ENCODE data around the gene ADISSP. TPM values are rescaled to one million over a fixed set of nuclear protein-coding genes. Genes with fewer than 3 reads are reported as not detected.

The ADISSP gene
- total RNA-seq, 2 experiments from 2014 or later, result 63.5 to 63.8 TPM

DNA sequence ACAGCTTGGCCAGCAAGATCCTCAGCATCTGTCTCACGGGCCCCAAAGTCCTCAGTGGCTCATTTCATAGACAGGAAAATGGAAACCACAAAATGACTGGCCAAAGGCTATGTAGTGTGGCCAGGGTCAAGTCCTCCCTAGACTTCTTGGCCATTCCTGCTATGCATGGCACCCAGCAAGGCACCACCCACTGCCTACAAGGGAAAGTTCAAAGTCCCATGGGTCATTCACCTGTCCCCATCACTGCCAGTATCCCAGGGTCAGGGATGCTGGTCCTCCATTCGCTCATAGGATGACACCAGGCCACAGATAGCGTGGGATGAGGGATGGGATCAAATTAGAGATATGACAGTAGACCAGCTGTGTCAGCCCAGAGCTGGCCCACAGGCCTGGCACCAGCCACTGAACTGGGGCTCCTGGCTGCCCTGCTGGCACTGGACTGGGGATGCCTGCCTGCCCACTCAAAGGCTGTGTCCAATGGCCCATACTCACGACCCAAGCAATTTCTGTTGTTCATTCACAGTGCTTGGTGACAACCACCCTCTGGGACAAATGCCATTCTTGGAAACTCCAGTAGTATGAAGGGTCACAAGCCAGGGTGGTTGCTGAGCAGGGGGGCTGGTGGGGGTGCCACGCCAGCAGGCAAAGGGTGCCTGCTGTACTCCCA lies 11.6 kb downstream of the ADISSP start:
- Mint-ChIP-seq H3K9me3 (no peaks in the 10 kb centered on the region), H3K27me3 (no peaks in the 10 kb centered on the region), H3K27ac (no peak overlapping the region), H3K4me3 (no peak overlapping the region), H3K4me1 (peaks cover 8% of the 10 kb centered on the region), H3K36me3 (peaks cover 2% of the 10 kb centered on the region)
- DNase-seq, result no peak

DNA sequence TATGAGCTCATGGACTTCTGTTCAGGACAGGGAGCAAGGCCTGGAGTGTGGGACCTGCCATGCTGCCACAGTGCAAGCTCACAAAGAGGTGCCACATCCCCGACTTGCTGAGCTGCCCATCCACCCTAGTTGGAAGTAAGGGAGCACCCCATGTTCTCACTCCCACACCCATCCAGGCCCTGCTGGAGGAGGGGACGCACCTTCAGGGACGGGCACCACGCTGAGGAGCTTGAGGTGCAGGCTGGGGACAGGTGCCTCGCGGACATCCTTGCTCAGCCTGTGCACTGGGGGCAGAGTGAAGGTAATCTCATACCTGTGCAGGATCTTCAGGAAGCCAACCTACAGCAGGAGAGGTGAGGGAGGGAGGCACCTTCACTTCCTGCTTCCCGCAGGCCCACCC lies 12.3 kb downstream of the ADISSP start:
- peaks cover 7% of the 10 kb centered on the region for H3K4me1 Mint-ChIP-seq
- H3K27ac Mint-ChIP-seq, result no peak overlapping the region
- H3K36me3 Mint-ChIP-seq, result peaks cover 4% of the 10 kb centered on the region
- DNase-seq, result no peak
- no peaks in the 10 kb centered on the region for H3K9me3 Mint-ChIP-seq
- H3K4me3 Mint-ChIP-seq, result no peak overlapping the region
- no peaks in the 10 kb centered on the region for H3K27me3 Mint-ChIP-seq

GRCh38 chr20:3754276-3754630 lies 13.3 kb downstream of the ADISSP start:
- no peak overlapping the region for H3K4me3 Mint-ChIP-seq

DNA sequence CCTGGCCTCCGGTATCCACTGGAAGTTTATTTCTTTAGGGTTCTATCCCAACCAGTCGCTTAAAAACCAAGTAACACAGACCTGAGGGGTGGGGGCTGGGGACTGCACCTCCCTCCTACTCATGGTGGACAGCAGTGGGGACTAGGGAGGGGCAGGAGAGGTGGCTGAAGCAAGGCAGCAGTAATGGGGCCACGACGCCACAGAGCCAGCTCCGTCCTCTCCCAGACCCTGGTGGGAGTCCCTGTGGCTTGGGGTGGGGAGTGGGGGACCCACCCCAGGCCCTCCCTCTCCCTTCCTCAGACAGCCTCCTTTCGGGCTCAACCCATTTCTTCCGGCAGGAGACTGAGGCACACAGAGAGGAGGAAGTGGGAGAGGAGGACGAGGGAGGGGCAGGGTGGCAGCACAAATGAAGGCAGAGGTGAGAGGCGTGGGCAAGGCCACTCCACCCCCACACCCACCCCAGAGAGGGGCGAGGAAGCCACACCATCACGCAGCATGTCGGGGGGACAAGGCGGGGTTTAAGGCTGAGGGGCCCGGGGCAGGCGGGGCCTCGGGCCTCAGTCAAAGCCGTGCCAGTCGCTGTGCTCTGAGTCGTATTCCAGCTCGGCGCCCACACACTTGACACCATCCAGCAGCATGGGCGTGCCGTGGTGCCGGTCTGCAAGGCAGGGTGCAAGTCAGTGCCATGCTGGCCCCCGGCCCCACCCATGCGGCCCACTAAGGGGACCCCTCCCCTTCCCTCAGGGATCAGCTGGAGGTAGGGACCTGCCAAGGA lies 13.9 kb downstream of the ADISSP start:
- Mint-ChIP-seq H3K4me1 (peaks cover 7% of the 10 kb centered on the region), H3K27ac (no peak overlapping the region), H3K27me3 (no peaks in the 10 kb centered on the region), H3K4me3 (no peak overlapping the region), H3K9me3 (no peaks in the 10 kb centered on the region), H3K36me3 (peaks cover 4% of the 10 kb centered on the region)
- DNase-seq, result no peak

More at GRCh38 chr20:3754276-3754630, 13.3 kb downstream of the ADISSP start:
- Mint-ChIP-seq H3K9me3 (no peaks in the 10 kb centered on the region), H3K36me3 (peaks cover 4% of the 10 kb centered on the region), H3K27me3 (no peaks in the 10 kb centered on the region), H3K27ac (no peak overlapping the region), H3K4me1 (peaks cover 7% of the 10 kb centered on the region)
- DNase-seq, result no peak

DNA sequence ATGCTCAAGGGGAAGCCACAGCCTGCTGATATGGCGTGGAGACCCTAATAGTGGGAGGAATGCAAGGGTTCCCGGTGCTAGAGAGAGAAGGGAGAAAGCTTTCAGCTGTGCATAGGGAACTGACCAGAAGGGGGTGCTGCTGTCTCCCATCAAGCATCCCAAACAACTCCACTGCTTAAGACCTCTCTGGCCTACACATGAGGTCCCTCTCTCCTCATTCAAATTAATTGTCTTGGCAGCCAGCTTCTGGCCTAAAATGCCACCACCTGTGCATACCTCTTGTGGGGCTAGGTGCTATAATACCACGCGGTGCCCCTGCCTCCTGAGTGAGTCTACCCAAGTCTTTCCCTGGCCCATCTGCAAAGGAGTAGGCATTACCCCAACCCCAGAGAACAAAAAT lies 14.5 kb downstream of the ADISSP start:
- no peak overlapping the region for H3K27ac Mint-ChIP-seq
- no peak overlapping the region for H3K4me3 Mint-ChIP-seq
- DNase-seq, result peak; percentile 30
- H3K9me3 Mint-ChIP-seq, result no peaks in the 10 kb centered on the region
- peaks cover 4% of the 10 kb centered on the region for H3K36me3 Mint-ChIP-seq
- H3K4me1 Mint-ChIP-seq, result peaks cover 7% of the 10 kb centered on the region
- no peaks in the 10 kb centered on the region for H3K27me3 Mint-ChIP-seq

DNA sequence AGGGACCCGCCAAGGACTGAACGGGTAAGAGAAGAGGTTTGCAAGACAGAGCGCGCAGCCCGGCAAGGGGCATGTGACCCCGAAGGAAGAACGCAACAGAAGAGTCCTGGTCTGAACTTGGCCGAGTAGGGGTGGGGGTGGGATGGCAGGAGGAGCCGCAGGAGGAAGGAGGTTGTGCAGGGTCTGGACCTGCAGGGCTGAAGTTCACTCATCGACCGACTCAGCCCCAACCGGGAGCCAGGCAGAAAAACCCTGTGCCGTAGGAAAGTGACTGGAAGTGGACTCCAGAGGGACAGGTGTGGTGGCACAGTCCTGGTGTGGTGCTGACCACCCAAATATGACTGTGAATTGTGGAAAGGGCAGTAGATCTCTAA lies 15.2 kb downstream of the ADISSP start:
- Mint-ChIP-seq H3K9me3 (no peaks in the 10 kb centered on the region), H3K27me3 (peaks cover 3% of the 10 kb centered on the region), H3K27ac (no peak overlapping the region), H3K36me3 (peaks cover 4% of the 10 kb centered on the region), H3K4me1 (peaks cover 7% of the 10 kb centered on the region), H3K4me3 (peak overlapping the region; percentile 53)
- DNase-seq, result no peak

DNA sequence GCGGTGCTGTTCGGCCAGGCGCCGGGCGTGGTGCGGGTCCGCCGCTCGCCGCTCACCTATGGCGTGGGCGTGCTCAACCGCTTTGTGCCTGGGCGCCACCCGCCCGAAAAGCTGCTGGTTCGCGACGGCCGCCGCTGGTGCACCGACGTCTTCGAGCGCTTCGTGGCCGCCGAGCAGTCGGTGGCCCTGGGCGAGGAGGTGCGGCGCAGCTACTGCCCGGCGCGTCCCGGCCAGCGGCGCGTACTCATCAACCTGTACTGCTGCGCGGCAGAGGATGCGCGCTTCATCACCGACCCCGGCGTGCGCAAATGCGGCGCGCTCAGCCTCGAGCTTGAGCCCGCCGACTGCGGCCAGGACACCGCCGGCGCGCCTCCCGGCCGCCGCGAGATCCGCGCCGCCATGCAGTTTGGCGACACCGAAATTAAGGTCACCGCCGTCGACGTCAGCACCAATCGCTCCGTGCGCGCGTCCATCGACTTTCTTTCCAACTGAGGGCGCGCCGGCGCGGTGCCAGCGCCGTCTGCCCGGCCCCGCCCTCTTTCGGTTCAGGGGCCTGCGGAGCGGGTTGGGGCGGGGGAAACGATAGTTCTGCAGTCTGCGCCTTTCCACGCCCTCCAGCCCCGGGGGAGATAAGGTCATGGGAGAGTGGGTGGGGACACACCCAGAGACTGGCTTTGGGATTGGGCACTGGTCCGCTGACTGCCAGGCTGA lies 15.7 kb downstream of the ADISSP start:
- peak overlapping the region; percentile 53 for H3K4me3 Mint-ChIP-seq
- no peaks in the 10 kb centered on the region for H3K9me3 Mint-ChIP-seq
- H3K27ac Mint-ChIP-seq, result no peak overlapping the region

GRCh38 chr20:3751305-3751674 lies 16.3 kb downstream of the ADISSP start:
- H3K27me3 Mint-ChIP-seq, result peaks cover 11% of the 10 kb centered on the region
- no peak overlapping the region for H3K27ac Mint-ChIP-seq
- peaks cover 2% of the 10 kb centered on the region for H3K36me3 Mint-ChIP-seq
- H3K4me3 Mint-ChIP-seq, result no peak overlapping the region
- peaks cover 7% of the 10 kb centered on the region for H3K4me1 Mint-ChIP-seq
- H3K9me3 Mint-ChIP-seq, result no peaks in the 10 kb centered on the region
- DNase-seq, result no peak

More for the DNA sequence above, 15.7 kb downstream of the ADISSP start:
- Mint-ChIP-seq H3K36me3 (peaks cover 4% of the 10 kb centered on the region), H3K27me3 (peaks cover 8% of the 10 kb centered on the region), H3K4me1 (peaks cover 7% of the 10 kb centered on the region)
- DNase-seq, result peak; percentile 81

DNA sequence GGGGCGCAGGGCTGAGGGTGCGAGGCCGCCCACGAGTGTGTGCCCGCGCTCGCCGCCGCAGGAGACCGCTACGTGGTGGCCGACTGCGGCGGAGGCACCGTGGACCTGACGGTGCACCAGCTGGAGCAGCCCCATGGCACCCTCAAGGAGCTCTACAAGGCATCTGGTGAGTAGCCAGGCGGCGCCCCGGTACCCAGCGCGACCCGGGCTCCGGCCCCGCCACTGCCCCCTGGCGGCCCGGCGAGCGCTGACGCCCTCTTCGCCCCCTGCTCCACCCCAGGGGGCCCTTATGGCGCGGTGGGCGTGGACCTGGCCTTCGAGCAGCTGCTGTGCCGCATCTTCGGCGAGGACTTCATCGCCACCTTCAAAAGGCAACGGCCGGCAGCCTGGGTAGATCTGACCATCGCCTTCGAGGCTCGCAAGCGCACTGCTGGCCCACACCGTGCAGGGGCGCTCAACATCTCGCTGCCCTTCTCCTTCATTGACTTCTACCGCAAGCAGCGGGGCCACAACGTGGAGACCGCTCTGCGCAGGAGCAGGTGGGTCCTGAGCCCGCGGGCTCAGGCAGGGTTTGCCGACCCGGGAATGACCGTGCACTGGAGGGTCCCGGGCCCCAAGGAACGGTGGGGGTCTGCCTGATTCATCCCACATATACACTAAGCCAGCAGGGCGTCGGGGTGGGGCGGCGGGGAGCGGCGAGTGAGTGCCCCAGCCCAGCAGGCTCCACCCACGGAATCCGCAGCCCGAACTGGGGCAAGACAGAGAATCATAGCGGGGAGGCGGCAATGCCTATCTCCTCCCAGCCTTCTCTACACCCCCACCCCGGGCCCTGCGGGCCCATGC lies 17.6 kb downstream of the ADISSP start:
- H3K27me3 Mint-ChIP-seq, result peaks cover 21% of the 10 kb centered on the region
- H3K4me1 Mint-ChIP-seq, result peaks cover 12% of the 10 kb centered on the region
- DNase-seq, result peak; percentile 68
- peaks cover 2% of the 10 kb centered on the region for H3K36me3 Mint-ChIP-seq
- no peak overlapping the region for H3K27ac Mint-ChIP-seq
- H3K9me3 Mint-ChIP-seq, result no peaks in the 10 kb centered on the region
- H3K4me3 Mint-ChIP-seq, result no peak overlapping the region

DNA sequence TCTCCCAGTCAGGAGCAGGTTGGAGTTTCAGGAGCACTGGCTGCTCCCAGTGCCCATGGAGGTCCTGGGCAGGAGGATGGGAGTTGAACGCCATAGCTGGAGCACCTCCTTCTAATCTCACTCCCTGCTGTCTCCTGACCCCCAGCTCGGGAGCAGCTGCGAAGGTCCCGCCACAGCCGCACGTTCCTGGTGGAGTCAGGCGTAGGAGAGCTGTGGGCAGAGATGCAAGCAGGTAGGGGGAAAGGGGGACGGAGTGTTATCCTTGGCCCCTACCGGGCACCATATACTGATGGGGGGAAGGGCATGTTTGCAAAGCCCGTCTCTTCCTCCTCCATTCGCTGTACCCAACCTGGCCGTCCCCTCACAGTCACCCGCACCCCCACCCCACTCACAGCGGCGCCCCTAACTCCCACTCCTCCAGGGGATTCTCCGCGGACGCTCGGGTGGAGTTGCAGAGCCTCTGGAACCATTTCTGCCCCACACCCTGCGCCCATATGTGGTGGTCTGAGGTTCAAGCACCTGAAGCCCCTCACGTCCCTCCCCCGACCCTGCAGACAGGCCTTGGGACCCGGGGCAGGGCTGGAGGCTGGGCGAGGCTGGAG lies 18.4 kb downstream of the ADISSP start:
- DNase-seq, result no peak
- no peaks in the 10 kb centered on the region for H3K9me3 Mint-ChIP-seq
- peaks cover 26% of the 10 kb centered on the region for H3K27me3 Mint-ChIP-seq
- H3K27ac Mint-ChIP-seq, result no peak overlapping the region
- H3K4me1 Mint-ChIP-seq, result peaks cover 15% of the 10 kb centered on the region
- H3K36me3 Mint-ChIP-seq, result peaks cover 2% of the 10 kb centered on the region
- no peak overlapping the region for H3K4me3 Mint-ChIP-seq

GRCh38 chr20:3748073-3748472 lies 19.5 kb downstream of the ADISSP start:
- DNase-seq, result no peak
- peaks cover 2% of the 10 kb centered on the region for H3K36me3 Mint-ChIP-seq
- peaks cover 27% of the 10 kb centered on the region for H3K27me3 Mint-ChIP-seq
- peaks cover 13% of the 10 kb centered on the region for H3K4me1 Mint-ChIP-seq
- H3K27ac Mint-ChIP-seq, result no peak overlapping the region
- no peak overlapping the region for H3K4me3 Mint-ChIP-seq
- H3K9me3 Mint-ChIP-seq, result no peaks in the 10 kb centered on the region

GRCh38 chr20:3747471-3747870 lies 20.1 kb downstream of the ADISSP start:
- H3K4me3 Mint-ChIP-seq, result no peak overlapping the region
- peaks cover 12% of the 10 kb centered on the region for H3K4me1 Mint-ChIP-seq
- H3K9me3 Mint-ChIP-seq, result no peaks in the 10 kb centered on the region
- H3K36me3 Mint-ChIP-seq, result peaks cover 2% of the 10 kb centered on the region
- peaks cover 27% of the 10 kb centered on the region for H3K27me3 Mint-ChIP-seq
- DNase-seq, result no peak
- no peak overlapping the region for H3K27ac Mint-ChIP-seq

DNA sequence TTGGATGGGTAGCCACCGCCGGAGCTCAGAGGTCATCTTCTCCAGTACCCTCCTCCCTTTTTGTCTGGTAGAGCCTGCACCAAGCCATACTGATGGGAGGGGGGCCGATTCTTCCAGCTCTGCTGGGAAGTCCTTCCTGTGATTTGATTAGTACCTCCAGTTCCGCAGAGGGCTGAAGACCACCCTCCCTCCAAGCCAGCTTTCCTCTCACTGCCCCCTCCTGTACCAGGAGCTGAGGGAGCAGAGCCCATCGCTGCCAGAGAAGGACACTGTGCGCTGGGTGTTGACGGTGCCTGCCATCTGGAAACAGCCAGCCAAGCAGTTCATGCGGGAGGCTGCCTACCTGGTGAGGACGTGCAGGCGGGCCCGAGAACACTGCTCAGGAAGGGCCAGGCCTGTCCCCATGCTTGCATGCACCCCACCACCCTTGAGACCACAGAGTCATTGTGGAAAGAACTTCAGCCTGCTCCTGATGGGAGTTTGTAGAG lies 21.8 kb downstream of the ADISSP start:
- Mint-ChIP-seq H3K9me3 (no peaks in the 10 kb centered on the region), H3K36me3 (no peaks in the 10 kb centered on the region), H3K27me3 (peaks cover 27% of the 10 kb centered on the region), H3K27ac (no peak overlapping the region), H3K4me1 (peaks cover 8% of the 10 kb centered on the region), H3K4me3 (no peak overlapping the region)
- DNase-seq, result no peak

Measured in activated naive CD8-positive, alpha-beta T cell treated with anti-CD3 and anti-CD28 coated beads for 36 hours (primary cell).